ENCODE results near the gene TMPRSS7.
A peak's percentile ranks its signal among the peaks of the same experiment; 100 is the strongest.

TMPRSS7 gene

DNA sequence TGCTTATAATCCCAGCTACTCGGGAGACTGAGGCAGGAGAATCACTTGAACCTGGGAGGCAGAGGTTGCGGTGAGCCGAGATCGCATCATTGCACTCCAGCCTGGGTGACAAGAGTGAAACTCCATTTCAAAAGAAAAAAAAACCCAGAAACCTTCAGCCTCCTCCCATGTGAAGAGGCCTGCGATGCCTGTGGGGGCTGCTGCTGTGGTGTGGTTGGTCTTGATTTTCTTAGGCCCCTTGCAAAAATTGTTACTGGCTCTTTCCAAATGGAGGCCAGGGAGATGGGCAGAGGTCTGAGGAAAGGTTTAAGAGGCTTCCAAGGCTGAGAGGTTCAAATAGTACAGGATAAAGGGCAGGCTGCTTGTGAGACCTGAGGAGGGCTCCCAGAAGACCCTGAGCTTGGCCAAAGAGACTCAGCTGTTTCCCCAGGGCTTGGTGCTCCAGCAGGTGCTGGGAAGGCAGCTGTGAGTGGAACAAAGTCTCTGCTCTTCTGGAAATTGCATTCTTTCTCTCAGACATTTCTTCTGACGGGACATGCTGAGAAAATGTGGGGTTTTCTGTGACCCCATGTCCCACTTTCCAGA, 80.1 kb downstream of the TMPRSS7 start:
- Mint-ChIP-seq H3K27me3 (ENCODE audit: low read depth) (no peaks in the 10 kb centered on the region), H3K4me1 (ENCODE audit: low read depth) (peaks cover 33% of the 10 kb centered on the region), H3K36me3 (ENCODE audit: low read depth) (peaks cover 26% of the 10 kb centered on the region), H3K27ac (no peak overlapping the region), H3K9me3 (no peaks in the 10 kb centered on the region), H3K4me3 (no peak overlapping the region)
- no peak for DNase-seq (ENCODE audit: low spot score)

DNA sequence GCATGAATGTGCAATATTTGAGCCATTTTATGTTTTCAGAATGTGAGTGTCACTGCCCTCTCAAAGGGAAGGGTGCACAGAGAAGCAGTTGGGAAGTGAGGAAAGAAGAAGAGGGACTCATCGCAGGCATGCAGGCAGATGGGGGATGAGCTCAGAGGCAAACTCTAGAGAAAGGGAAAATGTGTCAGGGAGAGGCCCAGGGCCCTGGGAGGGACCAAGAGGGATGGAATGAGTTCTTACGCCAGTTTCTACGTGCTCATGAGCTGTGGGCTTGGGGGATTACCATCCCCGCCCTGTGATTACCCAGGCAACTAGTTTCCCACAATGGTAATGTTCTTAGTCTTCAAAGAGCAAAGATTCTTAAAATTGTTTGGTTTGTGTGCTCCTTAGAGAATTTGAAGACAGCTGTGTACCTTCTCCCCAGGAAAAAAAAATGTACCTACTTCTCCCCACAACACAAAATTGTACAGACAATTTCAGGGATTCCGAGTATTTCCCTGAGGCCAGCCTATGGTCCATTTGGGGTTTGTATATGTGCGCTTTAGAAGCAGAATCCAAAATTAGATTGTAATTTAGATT, 80.7 kb downstream of the TMPRSS7 start:
- no peak overlapping the region for H3K27ac Mint-ChIP-seq
- H3K36me3 Mint-ChIP-seq (ENCODE audit: low read depth): peaks cover 26% of the 10 kb centered on the region
- no peak overlapping the region for H3K4me3 Mint-ChIP-seq
- peaks cover 38% of the 10 kb centered on the region for H3K4me1 Mint-ChIP-seq (ENCODE audit: low read depth)
- DNase-seq (ENCODE audit: low spot score): no peak
- no peaks in the 10 kb centered on the region for H3K27me3 Mint-ChIP-seq (ENCODE audit: low read depth)
- no peaks in the 10 kb centered on the region for H3K9me3 Mint-ChIP-seq

DNA sequence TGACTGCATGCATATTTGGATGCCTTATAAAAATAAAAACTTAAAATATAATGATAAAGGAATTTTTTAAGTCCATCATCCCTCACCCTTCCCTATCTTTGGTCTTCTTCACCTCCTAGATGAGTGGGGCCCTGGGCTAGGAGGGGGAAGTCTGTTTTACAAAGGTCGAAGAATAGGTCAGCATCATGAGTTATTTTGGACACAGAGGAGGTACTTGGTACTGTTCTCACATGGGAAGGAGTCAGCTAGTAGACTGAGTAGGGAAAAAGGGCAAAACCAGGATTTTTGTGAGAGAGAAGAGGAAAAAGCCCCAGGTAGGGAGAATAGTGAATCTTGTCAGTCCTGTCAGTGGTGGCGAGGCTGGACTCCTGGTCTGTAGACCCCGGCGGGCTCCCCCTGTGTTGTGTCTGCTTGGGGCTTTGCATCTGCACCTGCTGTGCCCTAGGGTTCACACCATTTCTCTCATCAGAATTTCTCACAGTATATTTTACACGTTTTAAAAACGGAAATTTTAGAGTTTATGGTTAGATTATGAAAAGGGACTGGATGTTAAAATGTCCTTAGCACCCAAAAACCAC, 81.4 kb downstream of the TMPRSS7 start:
- H3K9me3 Mint-ChIP-seq: no peaks in the 10 kb centered on the region
- H3K27me3 Mint-ChIP-seq (ENCODE audit: low read depth): no peaks in the 10 kb centered on the region
- no peak for DNase-seq (ENCODE audit: low spot score)
- H3K4me1 Mint-ChIP-seq (ENCODE audit: low read depth): peaks cover 42% of the 10 kb centered on the region
- H3K36me3 Mint-ChIP-seq (ENCODE audit: low read depth): peaks cover 24% of the 10 kb centered on the region
- no peak overlapping the region for H3K27ac Mint-ChIP-seq
- no peak overlapping the region for H3K4me3 Mint-ChIP-seq

DNA sequence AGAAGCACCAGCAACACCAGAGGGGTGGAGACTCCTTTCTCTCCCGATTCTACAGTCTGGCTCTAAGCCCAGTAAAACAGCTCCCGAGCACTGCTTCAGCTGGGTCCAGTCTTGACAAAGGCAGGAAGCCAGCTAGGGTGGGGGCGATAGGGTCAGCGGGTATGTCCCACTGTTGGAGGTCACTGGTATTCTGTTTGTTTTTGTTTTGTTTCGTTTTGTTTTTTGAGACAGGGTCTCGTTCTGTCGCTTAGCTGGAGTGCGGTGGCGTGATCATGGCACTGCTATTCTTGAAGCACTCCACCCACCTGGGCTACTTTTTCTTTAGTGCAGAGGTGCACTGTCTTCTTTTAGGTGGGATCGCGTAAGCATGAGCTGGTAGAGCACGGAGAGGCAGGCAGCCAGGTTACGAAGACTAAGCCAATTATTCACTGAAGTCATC, 82.2 kb downstream of the TMPRSS7 start:
- Mint-ChIP-seq H3K27ac (peak overlapping the region; percentile 7), H3K4me1 (ENCODE audit: low read depth) (peaks cover 42% of the 10 kb centered on the region), H3K36me3 (ENCODE audit: low read depth) (peaks cover 27% of the 10 kb centered on the region), H3K27me3 (ENCODE audit: low read depth) (no peaks in the 10 kb centered on the region), H3K9me3 (no peaks in the 10 kb centered on the region), H3K4me3 (no peak overlapping the region)
- no peak for DNase-seq (ENCODE audit: low spot score)

DNA sequence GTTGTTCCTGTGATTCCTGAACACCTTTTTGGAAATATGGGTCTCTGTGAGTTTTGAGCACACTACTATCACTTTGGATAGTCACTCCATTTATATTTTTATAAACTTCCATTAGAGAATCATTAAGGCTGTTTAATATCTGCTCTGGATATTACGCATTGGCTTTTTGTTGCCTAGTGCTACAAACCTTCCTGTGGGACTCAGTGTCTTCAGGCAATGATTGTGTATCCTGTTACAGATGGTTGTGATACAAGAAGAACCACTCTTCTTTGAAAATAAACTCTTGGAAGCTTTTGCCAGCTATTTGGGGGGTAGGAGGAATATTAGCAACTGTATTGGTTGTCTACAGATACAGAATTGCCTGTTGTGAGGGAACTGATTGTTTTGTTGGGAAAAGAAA, 82.9 kb downstream of the TMPRSS7 start:
- Mint-ChIP-seq H3K9me3 (no peaks in the 10 kb centered on the region), H3K27me3 (ENCODE audit: low read depth) (no peaks in the 10 kb centered on the region), H3K4me1 (ENCODE audit: low read depth) (peaks cover 39% of the 10 kb centered on the region), H3K27ac (no peak overlapping the region), H3K4me3 (no peak overlapping the region), H3K36me3 (ENCODE audit: low read depth) (peaks cover 29% of the 10 kb centered on the region)
- DNase-seq (ENCODE audit: low spot score): no peak

DNA sequence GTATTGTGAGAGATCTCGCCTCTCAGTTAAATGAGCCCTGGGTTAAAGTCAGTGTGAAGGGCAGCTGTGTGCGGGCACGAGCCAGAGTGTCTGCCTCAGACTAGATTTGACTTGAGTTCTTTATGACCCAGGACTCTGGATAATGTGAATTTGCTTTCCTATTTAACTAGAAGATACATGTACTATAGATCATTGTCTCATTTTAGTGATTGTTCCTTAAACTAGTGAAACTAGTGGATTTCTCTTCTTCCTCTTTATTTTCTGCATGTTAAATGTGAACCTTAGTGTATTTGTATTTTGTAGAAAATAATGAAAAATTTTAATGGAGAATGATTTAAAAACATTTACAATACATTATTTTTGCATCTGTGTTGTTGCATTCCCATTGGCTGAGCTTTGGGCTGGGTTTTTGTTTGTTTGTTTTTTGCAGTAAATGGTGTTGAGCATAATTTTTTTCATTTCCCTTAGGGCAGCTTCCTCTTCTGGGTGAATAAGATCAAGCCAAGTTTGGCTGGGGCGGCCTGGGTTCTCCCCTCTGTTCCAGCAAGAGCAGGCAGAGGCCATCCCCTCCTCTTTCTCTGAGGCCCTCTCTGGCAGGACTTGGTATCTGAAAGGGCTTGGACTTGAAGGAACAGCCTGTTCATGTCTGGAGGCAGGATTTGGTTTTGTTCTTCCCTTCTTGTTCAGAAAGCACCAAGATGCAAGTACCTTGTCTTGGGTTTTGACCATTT, 83.5 kb downstream of the TMPRSS7 start:
- Mint-ChIP-seq H3K27me3 (ENCODE audit: low read depth) (no peaks in the 10 kb centered on the region), H3K4me1 (ENCODE audit: low read depth) (peaks cover 37% of the 10 kb centered on the region), H3K9me3 (no peaks in the 10 kb centered on the region), H3K36me3 (ENCODE audit: low read depth) (peaks cover 32% of the 10 kb centered on the region), H3K4me3 (no peak overlapping the region), H3K27ac (peak overlapping the region; percentile 7)
- no peak for DNase-seq (ENCODE audit: low spot score)

DNA sequence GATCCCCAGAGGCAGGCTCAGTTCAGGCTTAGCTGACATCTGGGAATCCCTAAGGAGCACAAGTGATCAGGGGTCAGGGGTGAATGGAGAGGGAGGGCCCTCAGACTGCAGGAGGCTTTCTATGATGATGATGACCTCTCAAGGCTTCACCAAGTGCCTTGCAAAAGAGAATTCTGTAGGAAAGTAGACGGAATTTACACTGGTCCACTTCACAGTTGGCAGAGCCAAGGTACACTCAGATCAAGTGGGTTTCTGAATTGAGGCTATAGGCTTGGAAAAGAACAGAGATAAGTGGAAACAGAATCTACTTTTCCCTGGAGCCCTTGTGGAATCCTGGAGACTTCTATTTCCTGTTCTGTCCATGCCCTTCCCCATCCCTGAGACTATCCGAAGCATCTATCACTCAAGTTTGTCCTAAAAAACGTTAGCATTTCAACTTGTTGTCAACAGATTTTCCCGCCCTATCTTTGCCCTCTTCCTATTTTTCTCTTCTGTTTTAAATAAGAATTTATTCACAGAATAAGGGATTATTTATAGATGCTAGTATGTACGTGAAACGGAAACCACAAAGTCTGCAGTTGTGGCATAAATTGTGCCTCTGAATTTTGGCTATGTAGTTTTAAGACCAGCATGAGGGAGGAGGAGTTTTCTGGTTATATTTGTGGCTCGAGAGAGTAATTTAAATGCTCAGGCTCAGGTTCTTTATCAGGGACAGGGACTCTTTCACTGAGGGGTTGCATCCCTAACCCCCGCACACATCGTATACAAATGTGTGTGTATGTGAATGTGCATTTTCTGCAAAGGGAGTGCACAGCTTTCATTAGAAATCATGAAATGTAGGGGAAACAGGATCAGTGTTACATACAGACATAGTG, 85.7 kb downstream of the TMPRSS7 start:
- H3K9me3 Mint-ChIP-seq: no peaks in the 10 kb centered on the region
- H3K4me1 Mint-ChIP-seq (ENCODE audit: low read depth): peaks cover 31% of the 10 kb centered on the region
- DNase-seq (ENCODE audit: low spot score): no peak
- peaks cover 38% of the 10 kb centered on the region for H3K36me3 Mint-ChIP-seq (ENCODE audit: low read depth)
- H3K27me3 Mint-ChIP-seq (ENCODE audit: low read depth): no peaks in the 10 kb centered on the region
- H3K4me3 Mint-ChIP-seq: peak overlapping the region; percentile 57
- H3K27ac Mint-ChIP-seq: peak overlapping the region; percentile 49

DNA sequence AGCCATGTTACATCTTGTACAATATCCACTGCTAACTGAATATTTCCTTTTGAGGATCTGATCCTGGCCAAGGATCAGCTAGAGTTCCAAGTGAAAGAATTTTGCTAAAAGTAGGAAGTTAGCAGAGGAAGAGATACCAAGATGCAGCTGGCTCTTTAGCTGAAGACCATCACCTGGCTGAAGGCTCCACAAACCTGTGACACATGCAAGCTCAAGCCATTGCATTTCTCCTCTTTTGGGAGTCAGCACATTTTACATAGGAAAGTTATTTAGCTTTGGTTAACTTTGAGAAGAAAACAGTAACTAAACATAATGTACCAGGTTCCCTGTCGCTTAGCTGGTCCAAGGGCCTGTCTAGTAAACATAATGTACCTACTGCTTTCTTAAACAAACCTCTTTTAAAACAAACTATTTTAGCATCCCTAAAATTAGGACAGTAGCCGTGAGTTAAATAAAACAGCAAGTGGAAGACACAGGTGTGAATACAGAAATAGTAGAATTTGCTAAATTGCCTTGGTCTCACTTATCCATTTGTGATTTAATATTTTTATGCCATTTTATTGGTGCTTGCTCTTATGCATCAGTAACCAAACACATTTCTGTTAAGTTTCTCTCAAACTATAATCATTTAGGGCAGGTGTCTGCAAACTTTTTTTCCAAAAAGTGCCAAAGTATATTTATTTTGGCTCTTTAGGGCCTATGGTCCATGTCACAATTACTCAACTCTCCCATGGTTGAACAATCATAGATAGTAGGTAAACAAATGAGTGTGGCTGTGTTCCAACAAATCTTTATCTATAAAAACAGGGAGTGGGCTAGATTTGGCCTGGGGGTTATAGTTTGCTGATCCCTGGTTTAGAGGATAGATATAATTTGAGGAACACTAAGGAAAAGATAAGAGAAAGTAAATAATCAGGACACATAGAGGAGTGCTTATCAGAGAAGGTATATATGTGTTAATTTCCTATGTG, 87.3 kb downstream of the TMPRSS7 start:
- H3K27ac Mint-ChIP-seq: no peak overlapping the region
- H3K4me3 Mint-ChIP-seq: no peak overlapping the region
- no peaks in the 10 kb centered on the region for H3K27me3 Mint-ChIP-seq (ENCODE audit: low read depth)
- H3K36me3 Mint-ChIP-seq (ENCODE audit: low read depth): peaks cover 39% of the 10 kb centered on the region
- peaks cover 44% of the 10 kb centered on the region for H3K4me1 Mint-ChIP-seq (ENCODE audit: low read depth)
- no peaks in the 10 kb centered on the region for H3K9me3 Mint-ChIP-seq
- DNase-seq (ENCODE audit: low spot score): no peak

DNA sequence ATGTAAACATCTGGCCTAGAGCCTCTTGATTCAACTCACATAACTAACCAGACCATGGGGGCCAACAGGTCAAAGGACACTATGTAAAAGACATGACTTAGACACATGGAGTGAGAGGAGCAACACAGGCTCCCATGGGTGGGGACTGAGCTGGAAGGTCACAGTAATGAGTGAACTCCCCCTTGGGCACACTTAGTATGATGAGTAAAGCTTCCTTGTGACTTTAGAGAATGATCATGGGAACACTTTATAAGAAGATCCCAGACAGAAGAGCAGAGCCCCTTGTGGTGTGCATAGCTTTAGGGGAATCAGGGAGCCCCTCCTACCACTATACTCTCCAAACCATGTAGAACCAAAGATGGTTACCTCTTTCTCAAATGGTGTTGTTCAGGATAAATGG, 88.3 kb downstream of the TMPRSS7 start:
- Mint-ChIP-seq H3K4me1 (ENCODE audit: low read depth) (peaks cover 47% of the 10 kb centered on the region), H3K4me3 (no peak overlapping the region), H3K9me3 (no peaks in the 10 kb centered on the region), H3K36me3 (ENCODE audit: low read depth) (peaks cover 38% of the 10 kb centered on the region), H3K27ac (no peak overlapping the region), H3K27me3 (ENCODE audit: low read depth) (no peaks in the 10 kb centered on the region)
- DNase-seq (ENCODE audit: low spot score): no peak

DNA sequence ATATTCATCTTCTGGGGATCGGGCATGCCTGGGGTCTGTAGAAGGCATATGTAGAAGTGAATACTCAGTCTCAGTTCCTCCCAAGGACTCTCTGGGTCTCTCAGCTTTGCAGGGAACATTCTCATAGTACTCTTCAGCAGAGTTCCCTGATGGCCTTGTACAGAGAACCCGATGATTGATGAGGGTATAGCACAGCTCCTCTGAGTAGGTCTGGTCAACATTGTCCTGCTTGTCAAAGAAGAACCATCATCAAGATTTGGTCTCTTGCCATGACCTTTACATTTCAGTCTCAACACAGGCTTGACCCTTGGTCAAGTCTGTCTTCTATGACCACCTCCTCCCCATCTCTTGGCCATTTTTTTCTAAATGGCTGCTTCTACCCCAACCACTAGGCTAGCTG, 89.0 kb downstream of the TMPRSS7 start:
- peaks cover 37% of the 10 kb centered on the region for H3K36me3 Mint-ChIP-seq (ENCODE audit: low read depth)
- H3K4me3 Mint-ChIP-seq: no peak overlapping the region
- H3K27me3 Mint-ChIP-seq (ENCODE audit: low read depth): no peaks in the 10 kb centered on the region
- no peak overlapping the region for H3K27ac Mint-ChIP-seq
- no peaks in the 10 kb centered on the region for H3K9me3 Mint-ChIP-seq
- peaks cover 52% of the 10 kb centered on the region for H3K4me1 Mint-ChIP-seq (ENCODE audit: low read depth)
- no peak for DNase-seq (ENCODE audit: low spot score)

DNA sequence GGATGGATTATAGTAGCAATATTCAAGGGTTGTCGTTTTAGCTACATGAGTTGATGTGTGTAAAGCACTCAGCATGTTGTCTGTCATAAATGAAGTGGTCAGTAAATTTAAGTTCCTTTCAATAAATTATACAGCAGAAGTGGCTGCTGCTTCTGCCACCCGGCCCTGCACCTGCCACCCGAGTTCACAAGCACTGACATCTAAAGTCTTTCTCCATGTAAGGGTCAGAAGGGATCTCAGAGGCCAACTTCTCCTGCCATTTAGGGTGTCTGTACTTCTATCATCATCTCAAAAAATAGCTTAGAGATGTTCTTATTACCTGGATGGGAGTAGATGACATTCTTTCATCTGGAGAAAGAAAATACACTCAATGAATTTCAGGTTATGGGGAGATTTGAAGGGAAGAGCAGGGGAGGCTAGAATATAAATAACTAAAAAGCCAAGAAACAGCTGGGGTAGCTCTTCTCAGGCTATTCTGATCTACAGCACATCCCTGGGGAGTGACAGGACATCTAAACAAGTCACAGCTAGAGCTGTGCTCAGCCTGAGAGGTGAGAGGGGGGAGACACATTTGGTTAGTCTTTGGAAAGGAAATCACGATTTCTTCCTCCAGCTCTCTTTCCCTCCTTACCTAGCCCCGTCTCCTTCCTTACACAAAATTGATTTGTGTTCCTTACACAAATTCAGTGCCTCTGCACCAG, 90.5 kb downstream of the TMPRSS7 start:
- Mint-ChIP-seq H3K9me3 (no peaks in the 10 kb centered on the region), H3K4me1 (ENCODE audit: low read depth) (peaks cover 53% of the 10 kb centered on the region), H3K27me3 (ENCODE audit: low read depth) (no peaks in the 10 kb centered on the region), H3K36me3 (ENCODE audit: low read depth) (peaks cover 30% of the 10 kb centered on the region), H3K27ac (no peak overlapping the region), H3K4me3 (no peak overlapping the region)
- DNase-seq (ENCODE audit: low spot score): no peak

DNA sequence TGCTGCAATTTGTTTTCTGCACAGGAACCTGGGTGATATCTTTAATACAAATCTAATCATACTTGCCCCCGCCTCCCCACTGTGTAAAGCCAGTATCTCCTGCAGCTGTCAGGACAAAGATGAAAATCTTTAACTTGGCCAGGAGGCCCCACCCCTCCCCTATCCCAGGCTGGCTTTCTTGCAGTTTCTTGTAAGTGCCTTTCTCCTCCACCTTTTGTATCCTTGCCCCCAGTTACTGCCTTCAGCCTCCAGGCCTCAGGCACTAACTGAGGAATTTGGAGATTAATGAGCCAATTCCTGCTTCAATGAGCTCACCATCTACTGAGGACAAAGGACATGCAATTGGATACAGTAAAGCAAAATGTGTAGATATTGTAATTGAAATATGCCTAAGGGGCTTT, 92.0 kb downstream of the TMPRSS7 start:
- Mint-ChIP-seq H3K27me3 (ENCODE audit: low read depth) (no peaks in the 10 kb centered on the region), H3K36me3 (ENCODE audit: low read depth) (peaks cover 30% of the 10 kb centered on the region), H3K4me3 (peak overlapping the region; percentile 72), H3K4me1 (ENCODE audit: low read depth) (peaks cover 55% of the 10 kb centered on the region), H3K9me3 (no peaks in the 10 kb centered on the region), H3K27ac (no peak overlapping the region)
- no peak for DNase-seq (ENCODE audit: low spot score)

Measured in T-helper 2 cell treated with Interferon-gamma antibody and Interleukin-4, amounts not matched to agents 5 μg/mL and 100 μg/mL, for 36 hours (primary cell).